Natural killer cell (primary cell): ENCODE data around the gene CHPF2. TPM values are rescaled to one million over a fixed set of nuclear protein-coding genes. Genes with fewer than 3 reads are reported as not detected.
A peak's percentile ranks its signal among the peaks of the same experiment; 100 is the strongest.

ENCODE experiments used
- ATAC-seq, 3 donors: fragments of 150-1000 bp in 2 of 3; fragments of 200-7000 bp in 1 of 3; cut with Tn5 transposase; 1 replicate in 1 of 3; 2 replicates in 2 of 3; pipeline ENCODE4 v1.10.0; 2021; ENCODE audit warnings: mild to moderate bottlenecking in 2 of 3, moderate library complexity in 2 of 3
- DNase-seq, 2 donors: peaks; one replicate each; pipeline versions ENCODE4 v3.0.0 to v3.0.0-alpha.2; 2013 to 2021; ENCODE audit warnings: mixed read lengths in 1 of 2
- H3K27ac ChIP-seq: one replicate; pipeline ENCODE4 v1.5.1; 2013; ENCODE audit warnings: mild to moderate bottlenecking, low read length
- H3K27me3 ChIP-seq: one replicate; pipeline ENCODE4 v1.6.1; 2013; ENCODE audit warnings: low read length; ENCODE audit not compliant: control insufficient read depth, insufficient read depth
- H3K36me3 ChIP-seq: one replicate; pipeline ENCODE4 v1.6.1; 2013; ENCODE audit warnings: low read length; ENCODE audit not compliant: control insufficient read depth, insufficient read depth
- H3K4me1 ChIP-seq: one replicate; pipeline ENCODE4 v1.6.1; 2013; ENCODE audit warnings: low read length; ENCODE audit not compliant: control insufficient read depth, insufficient read depth
- H3K4me3 ChIP-seq: one replicate; pipeline ENCODE4 v1.5.1; 2013; ENCODE audit warnings: low read length
- H3K9me3 ChIP-seq: one replicate; pipeline ENCODE4 v1.6.1; 2013; ENCODE audit warnings: low read length; ENCODE audit not compliant: control insufficient read depth, insufficient read depth
- H3K27ac Mint-ChIP-seq, 2 donors: one replicate each; pipeline ENCODE4 v1.8.0; 2022; ENCODE audit warnings: mild to moderate bottlenecking in 2 of 2, mixed read lengths in 2 of 2, moderate library complexity in 1 of 2
- H3K27me3 Mint-ChIP-seq, 2 donors: one replicate each; pipeline ENCODE4 v1.8.0; 2022; ENCODE audit warnings: low read depth in 2 of 2, mixed read lengths in 2 of 2
- H3K36me3 Mint-ChIP-seq: one replicate; pipeline ENCODE4 v1.8.0; 2022; ENCODE audit warnings: mixed read lengths
- H3K4me1 Mint-ChIP-seq, 2 donors: one replicate each; pipeline ENCODE4 v1.8.0; 2022; ENCODE audit warnings: mixed read lengths in 2 of 2
- H3K4me3 Mint-ChIP-seq: one replicate; pipeline ENCODE4 v1.8.0; 2022; ENCODE audit warnings: mild to moderate bottlenecking, moderate library complexity, mixed read lengths
- H3K9me3 Mint-ChIP-seq, 2 donors: one replicate each; pipeline ENCODE4 v1.8.0; 2022; ENCODE audit warnings: mixed read lengths in 2 of 2
- CTCF ChIP-seq: fragments of 200-600 bp; IDR thresholded peaks from one replicate; pipeline ENCODE4 v1.8.0; 2022; ENCODE audit warnings: antibody characterized with exemption
- WGBS: methylation state at CpG from one replicate; pipeline ENCODE4 v1.1.7; 2013; ENCODE audit warnings: missing lambda C conversion rate; ENCODE audit not compliant: insufficient coverage; 5-methylcytosine and 5-hydroxymethylcytosine counted together
- intact Hi-C: fragments of 100-400 bp; cut with micrococcal nuclease; formaldehyde crosslinking; loops from one replicate; pipeline ENCODE4 v1.14.2; 2022
- total RNA-seq, 4 donors: library from RNA; stranded (reverse); fragments of 120-200 nt in 1 of 4; gene quantifications; one replicate each; pipeline versions ENCODE4 v1.2.3 to v1.2.4, GENCODE V29; 2013 to 2022

Gene CHPF2
- total RNA-seq, 3 donors from 2014 or later (not counting 1 experiment from before 2014, with no cell fraction given): 47.0 to 51.6 (median 48.6) TPM

- Mint-ChIP-seq H3K27ac (no peak overlapping the region), H3K9me3 (no peaks in the 10 kb centered on the region), H3K4me1 (peaks cover 34 to 62% of the 10 kb centered on the region in 2 donors), H3K36me3 (no peaks in the 10 kb centered on the region), H3K27me3 (peaks cover 11 to 40% of the 10 kb centered on the region in 2 donors), H3K4me3 (peak overlapping the region; percentile 67)
- TF ChIP-seq CTCF: no peak
- H3K27me3 ChIP-seq: peaks cover 31% of the 10 kb centered on the region
- ATAC-seq: no peak
- intact Hi-C loops: no loop called here
- no peaks in the 10 kb centered on the region for H3K9me3 ChIP-seq
- H3K36me3 ChIP-seq: no peaks in the 10 kb centered on the region
- no peak overlapping the region for H3K27ac ChIP-seq
- 83% methylated on average over 11 of the region's 13 CpGs for WGBS
- H3K4me1 ChIP-seq: peaks cover 57% of the 10 kb centered on the region
- no peak overlapping the region for H3K4me3 ChIP-seq
- peak in 1 of 2 donors; percentile 26 for DNase-seq
Measured at GRCh38 chr7:151246102-151246850, 14.0 kb downstream of the CHPF2 start.

DNA sequence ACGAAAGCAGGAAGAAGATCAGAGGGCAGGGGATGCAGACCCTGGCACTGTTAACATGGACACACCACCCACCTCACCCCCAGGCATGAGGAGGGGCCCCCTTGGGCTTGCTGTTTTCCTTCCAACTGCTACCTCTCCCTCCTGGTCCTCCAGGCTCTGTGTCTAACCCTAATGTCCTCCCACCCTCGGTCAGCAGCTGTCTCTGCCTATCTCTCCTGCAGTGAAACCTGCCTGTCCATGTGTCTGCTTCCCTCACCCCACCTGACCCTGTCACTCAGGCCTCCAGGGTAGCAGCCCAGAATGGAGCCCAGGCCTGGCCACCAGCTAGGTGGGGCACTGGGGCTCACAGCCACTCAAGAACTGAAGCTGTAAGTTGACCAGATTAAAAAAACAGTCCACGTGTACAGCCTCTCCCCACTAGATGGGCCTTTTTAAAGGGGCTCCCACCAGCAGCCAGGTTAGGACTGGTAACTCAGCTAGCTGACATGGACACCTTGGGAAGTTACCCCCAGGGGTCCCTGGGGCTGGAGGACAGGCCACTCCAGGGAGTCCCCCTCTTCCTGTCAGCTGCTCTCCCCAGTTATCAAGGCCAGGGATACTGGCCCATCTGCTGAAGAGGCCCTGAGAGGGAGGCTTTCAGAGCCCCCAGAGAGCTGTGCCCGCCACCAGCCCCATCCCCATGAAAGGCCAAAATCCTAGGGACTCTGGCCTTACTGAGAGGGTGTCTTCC, 14.7 kb downstream of the CHPF2 start:
- intact Hi-C loops: no loop called here
- no peak for TF ChIP-seq CTCF
- Histone ChIP-seq H3K4me3 (no peak overlapping the region), H3K9me3 (no peaks in the 10 kb centered on the region), H3K36me3 (no peaks in the 10 kb centered on the region), H3K27ac (no peak overlapping the region), H3K27me3 (peaks cover 35% of the 10 kb centered on the region), H3K4me1 (peaks cover 62% of the 10 kb centered on the region)
- Mint-ChIP-seq H3K36me3 (no peaks in the 10 kb centered on the region), H3K4me1 (peaks cover 34 to 64% of the 10 kb centered on the region in 2 donors), H3K27me3 (peaks cover 12 to 41% of the 10 kb centered on the region in 2 donors), H3K4me3 (peak overlapping the region; percentile 75), H3K9me3 (no peaks in the 10 kb centered on the region), H3K27ac (no peak overlapping the region)
- 71% methylated on average over 3 of the region's 4 CpGs for whole genome bisulfite sequencing
- ATAC-seq (no peak), DNase-seq (no peak)

- TF ChIP-seq CTCF: no peak
- peaks cover 34 to 71% of the 10 kb centered on the region in 2 donors for H3K4me1 Mint-ChIP-seq
- peak in 1 of 2 donors; percentile 32 for DNase-seq
- H3K4me3 Mint-ChIP-seq: peak overlapping the region; percentile 91
- H3K4me3 ChIP-seq: peak overlapping the region; percentile 36
- H3K36me3 Mint-ChIP-seq: no peaks in the 10 kb centered on the region
- peaks cover 40% of the 10 kb centered on the region for H3K27me3 ChIP-seq
- intact Hi-C loops: no loop called here
- peak overlapping the region in 1 of 2 donors; percentile 2 for H3K27ac Mint-ChIP-seq
- H3K27ac ChIP-seq: no peak overlapping the region
- H3K9me3 ChIP-seq: no peaks in the 10 kb centered on the region
- no peaks in the 10 kb centered on the region for H3K36me3 ChIP-seq
- peaks cover 19 to 49% of the 10 kb centered on the region in 2 donors for H3K27me3 Mint-ChIP-seq
- peaks cover 65% of the 10 kb centered on the region for H3K4me1 ChIP-seq
- 15% methylated on average over 28 of the region's 29 CpGs for WGBS
- H3K9me3 Mint-ChIP-seq: no peaks in the 10 kb centered on the region
- ATAC-seq: no peak
Measured at GRCh38 chr7:151247611-151248345, 15.5 kb downstream of the CHPF2 start.
